GM23338 (cell line): ENCODE data around the gene WDR93. TPM values are rescaled to one million over a fixed set of nuclear protein-coding genes. Genes with fewer than 3 reads are reported as not detected.

Source experiments
- ATAC-seq: fragments of 200-7000 bp; cut with Tn5 transposase; 3 replicates; pipeline ENCODE4 v1.9.1; 2020
- DNase-seq: peaks from one replicate; pipeline ENCODE4 v3.0.0-alpha.2; 2015; ENCODE audit warnings: low spot score
- H2AFZ ChIP-seq: fragments of 200-600 bp; sonication (generic); 2 replicates; pipeline ENCODE4 v1.8.0; 2016; ENCODE audit warnings: antibody characterized with exemption, mild to moderate bottlenecking, moderate library complexity
- H3F3A ChIP-seq: fragments of 200-600 bp; sonication (generic); replicated peaks from 2 replicates; pipeline ENCODE4 v1.8.0; 2017; ENCODE audit warnings: antibody characterized with exemption, mixed run types, low read depth
- H3K27ac ChIP-seq: fragments of 200-600 bp; sonication (generic); 2 replicates; pipeline ENCODE4 v1.6.1; 2016; ENCODE audit warnings: low read depth
- H3K27me3 ChIP-seq: fragments of 200-600 bp; sonication (generic); 2 replicates; pipeline ENCODE4 v1.8.0; 2016; ENCODE audit warnings: mild to moderate bottlenecking, mixed run types, moderate library complexity; ENCODE audit not compliant: insufficient read depth
- H3K36me3 ChIP-seq: fragments of 200-600 bp; sonication (generic); 2 replicates; pipeline ENCODE4 v1.8.0; 2016; ENCODE audit warnings: mild to moderate bottlenecking; ENCODE audit not compliant: insufficient read depth
- H3K4me1 ChIP-seq: fragments of 200-600 bp; sonication (generic); 2 replicates; pipeline ENCODE4 v1.8.0; 2016; ENCODE audit warnings: mild to moderate bottlenecking, moderate library complexity; ENCODE audit not compliant: insufficient read depth
- H3K4me2 ChIP-seq: fragments of 200-600 bp; sonication (generic); 2 replicates; pipeline ENCODE4 v1.7.1; 2017; ENCODE audit warnings: mixed run types
- H3K4me3 ChIP-seq: fragments of 200-600 bp; sonication (generic); 2 replicates; pipeline ENCODE4 v1.6.1; 2016; ENCODE audit warnings: mixed run types
- H3K79me2 ChIP-seq: fragments of 200-600 bp; sonication (generic); replicated peaks from 2 replicates; pipeline ENCODE4 v1.8.0; 2017; ENCODE audit warnings: mild to moderate bottlenecking; ENCODE audit not compliant: insufficient read depth
- H3K9me2 ChIP-seq: fragments of 200-600 bp; sonication (generic); 2 replicates; pipeline ENCODE4 v1.8.0; 2017; ENCODE audit not compliant: insufficient read depth
- H4K20me1 ChIP-seq: fragments of 200-600 bp; sonication (generic); replicated peaks from 2 replicates; pipeline ENCODE4 v1.8.0; 2017; ENCODE audit warnings: mild to moderate bottlenecking; ENCODE audit not compliant: insufficient read depth
- H3K27ac Mint-ChIP-seq: 2 replicates; pipeline ENCODE4 v1.8.0; 2020; ENCODE audit warnings: inconsistent platforms, mild to moderate bottlenecking, moderate library complexity, mixed read lengths
- H3K27me3 Mint-ChIP-seq: 3 replicates; pipeline ENCODE4 v1.8.0; 2022; ENCODE audit warnings: low read depth, mild to moderate bottlenecking, moderate library complexity, mixed read lengths, inconsistent platforms; ENCODE audit not compliant: insufficient read depth, poor library complexity
- H3K36me3 Mint-ChIP-seq: 3 replicates; pipeline ENCODE4 v1.8.0; 2021; ENCODE audit warnings: low read depth, mild to moderate bottlenecking, inconsistent platforms, moderate library complexity, mixed read lengths
- H3K4me1 Mint-ChIP-seq: 3 replicates; pipeline ENCODE4 v1.8.0; 2020; ENCODE audit warnings: mild to moderate bottlenecking, inconsistent platforms, mixed read lengths
- H3K4me3 Mint-ChIP-seq: 3 replicates; pipeline ENCODE4 v1.8.0; 2021; ENCODE audit warnings: moderate library complexity, mild to moderate bottlenecking, inconsistent platforms, mixed read lengths
- H3K9me3 Mint-ChIP-seq: 3 replicates; pipeline ENCODE4 v1.8.0; 2020; ENCODE audit warnings: moderate library complexity, mild to moderate bottlenecking, inconsistent platforms, mixed read lengths
- CREB1 ChIP-seq: fragments of 250-450 bp; sonication (Bioruptor Pico); IDR thresholded peaks from 2 replicates; pipeline ENCODE4 v1.5.0; 2020; ENCODE audit warnings: low read depth, mild to moderate bottlenecking, moderate library complexity
- ZNF331 ChIP-seq: fragments of 250-450 bp; sonication (Bioruptor Pico); IDR thresholded peaks from 2 replicates; pipeline ENCODE4 v1.5.0; 2020; ENCODE audit warnings: low read depth, mild to moderate bottlenecking, moderate library complexity
- polyA plus RNA-seq: library from polyadenylated mRNA; unstranded; fragments of >200 nt; fragmentation: Nextera tagmentation; extraction: Ambion mirVana; gene quantifications from 2 replicates; pipeline ENCODE4 v1.2.1, GENCODE V29; 2016
- total RNA-seq: library from RNA; depleted of rRNA; stranded (reverse); fragments of >200 nt; shearing (Covaris generic); gene quantifications from 2 replicates; pipeline ENCODE4 v1.2.3, GENCODE V29; 2014
- TF ChIP-seq, protein P1 (sequence below): fragments of 250-450 bp; sonication (Bioruptor Pico); IDR thresholded peaks from 2 replicates; pipeline ENCODE4 v1.5.0; 2020; ENCODE audit warnings: mild to moderate bottlenecking, moderate library complexity
- TF ChIP-seq, protein P2 (sequence below), 2 experiments: fragments of 200-600 bp in 1 of 2; sonication (generic) in 1 of 2; conservative IDR thresholded peaks; 2 replicates each; pipeline versions ENCODE4 v1.5.1 to v1.6.1; 2016 to 2017; ENCODE audit warnings: antibody characterized with exemption in 2 of 2, low read depth in 2 of 2, mild to moderate bottlenecking in 2 of 2, moderate library complexity in 1 of 2

Gene WDR93
- total and polyA plus RNA-seq, 2 experiments from 2014 or later = 0.14 TPM; not detected in 1

DNA sequence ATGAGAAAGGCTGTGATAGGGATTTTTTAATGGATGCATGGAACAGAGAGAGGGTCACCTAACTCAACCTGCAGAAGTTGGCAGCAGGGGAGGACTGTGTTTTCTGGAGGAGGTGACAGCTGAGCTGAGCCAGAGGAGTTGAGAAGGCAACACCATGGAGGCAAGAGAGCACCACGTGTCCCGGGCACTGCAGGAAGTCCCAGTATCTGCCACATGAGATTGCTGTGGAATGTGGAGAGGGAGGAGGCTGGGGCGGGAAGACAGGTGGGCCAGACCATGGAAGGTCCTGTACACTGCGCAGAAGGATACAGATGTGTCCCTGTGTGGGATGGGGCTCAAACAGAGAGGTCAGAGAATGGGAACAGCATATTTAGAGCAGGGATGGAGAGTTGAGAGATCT, 45.2 kb downstream of the WDR93 start (continued):
- TF ChIP-seq, protein P1, sequence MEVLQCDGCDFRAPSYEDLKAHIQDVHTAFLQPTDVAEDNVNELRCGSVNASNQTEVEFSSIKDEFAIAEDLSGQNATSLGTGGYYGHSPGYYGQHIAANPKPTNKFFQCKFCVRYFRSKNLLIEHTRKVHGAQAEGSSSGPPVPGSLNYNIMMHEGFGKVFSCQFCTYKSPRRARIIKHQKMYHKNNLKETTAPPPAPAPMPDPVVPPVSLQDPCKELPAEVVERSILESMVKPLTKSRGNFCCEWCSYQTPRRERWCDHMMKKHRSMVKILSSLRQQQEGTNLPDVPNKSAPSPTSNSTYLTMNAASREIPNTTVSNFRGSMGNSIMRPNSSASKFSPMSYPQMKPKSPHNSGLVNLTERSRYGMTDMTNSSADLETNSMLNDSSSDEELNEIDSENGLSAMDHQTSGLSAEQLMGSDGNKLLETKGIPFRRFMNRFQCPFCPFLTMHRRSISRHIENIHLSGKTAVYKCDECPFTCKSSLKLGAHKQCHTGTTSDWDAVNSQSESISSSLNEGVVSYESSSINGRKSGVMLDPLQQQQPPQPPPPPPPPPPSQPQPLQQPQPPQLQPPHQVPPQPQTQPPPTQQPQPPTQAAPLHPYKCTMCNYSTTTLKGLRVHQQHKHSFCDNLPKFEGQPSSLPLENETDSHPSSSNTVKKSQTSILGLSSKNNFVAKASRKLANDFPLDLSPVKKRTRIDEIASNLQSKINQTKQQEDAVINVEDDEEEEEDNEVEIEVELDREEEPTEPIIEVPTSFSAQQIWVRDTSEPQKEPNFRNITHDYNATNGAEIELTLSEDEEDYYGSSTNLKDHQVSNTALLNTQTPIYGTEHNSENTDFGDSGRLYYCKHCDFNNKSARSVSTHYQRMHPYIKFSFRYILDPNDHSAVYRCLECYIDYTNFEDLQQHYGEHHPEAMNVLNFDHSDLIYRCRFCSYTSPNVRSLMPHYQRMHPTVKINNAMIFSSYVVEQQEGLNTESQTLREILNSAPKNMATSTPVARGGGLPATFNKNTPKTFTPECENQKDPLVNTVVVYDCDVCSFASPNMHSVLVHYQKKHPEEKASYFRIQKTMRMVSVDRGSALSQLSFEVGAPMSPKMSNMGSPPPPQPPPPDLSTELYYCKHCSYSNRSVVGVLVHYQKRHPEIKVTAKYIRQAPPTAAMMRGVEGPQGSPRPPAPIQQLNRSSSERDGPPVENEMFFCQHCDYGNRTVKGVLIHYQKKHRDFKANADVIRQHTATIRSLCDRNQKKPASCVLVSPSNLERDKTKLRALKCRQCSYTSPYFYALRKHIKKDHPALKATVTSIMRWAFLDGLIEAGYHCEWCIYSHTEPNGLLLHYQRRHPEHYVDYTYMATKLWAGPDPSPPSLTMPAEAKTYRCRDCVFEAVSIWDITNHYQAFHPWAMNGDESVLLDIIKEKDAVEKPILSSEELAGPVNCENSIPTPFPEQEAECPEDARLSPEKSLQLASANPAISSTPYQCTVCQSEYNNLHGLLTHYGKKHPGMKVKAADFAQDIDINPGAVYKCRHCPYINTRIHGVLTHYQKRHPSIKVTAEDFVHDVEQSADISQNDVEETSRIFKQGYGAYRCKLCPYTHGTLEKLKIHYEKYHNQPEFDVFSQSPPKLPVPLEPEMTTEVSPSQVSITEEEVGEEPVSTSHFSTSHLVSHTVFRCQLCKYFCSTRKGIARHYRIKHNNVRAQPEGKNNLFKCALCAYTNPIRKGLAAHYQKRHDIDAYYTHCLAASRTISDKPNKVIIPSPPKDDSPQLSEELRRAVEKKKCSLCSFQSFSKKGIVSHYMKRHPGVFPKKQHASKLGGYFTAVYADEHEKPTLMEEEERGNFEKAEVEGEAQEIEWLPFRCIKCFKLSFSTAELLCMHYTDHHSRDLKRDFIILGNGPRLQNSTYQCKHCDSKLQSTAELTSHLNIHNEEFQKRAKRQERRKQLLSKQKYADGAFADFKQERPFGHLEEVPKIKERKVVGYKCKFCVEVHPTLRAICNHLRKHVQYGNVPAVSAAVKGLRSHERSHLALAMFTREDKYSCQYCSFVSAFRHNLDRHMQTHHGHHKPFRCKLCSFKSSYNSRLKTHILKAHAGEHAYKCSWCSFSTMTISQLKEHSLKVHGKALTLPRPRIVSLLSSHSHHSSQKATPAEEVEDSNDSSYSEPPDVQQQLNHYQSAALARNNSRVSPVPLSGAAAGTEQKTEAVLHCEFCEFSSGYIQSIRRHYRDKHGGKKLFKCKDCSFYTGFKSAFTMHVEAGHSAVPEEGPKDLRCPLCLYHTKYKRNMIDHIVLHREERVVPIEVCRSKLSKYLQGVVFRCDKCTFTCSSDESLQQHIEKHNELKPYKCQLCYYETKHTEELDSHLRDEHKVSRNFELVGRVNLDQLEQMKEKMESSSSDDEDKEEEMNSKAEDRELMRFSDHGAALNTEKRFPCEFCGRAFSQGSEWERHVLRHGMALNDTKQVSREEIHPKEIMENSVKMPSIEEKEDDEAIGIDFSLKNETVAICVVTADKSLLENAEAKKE (CRISPR knock-in tag) = no peak
- no peak for TF ChIP-seq CREB1

DNA sequence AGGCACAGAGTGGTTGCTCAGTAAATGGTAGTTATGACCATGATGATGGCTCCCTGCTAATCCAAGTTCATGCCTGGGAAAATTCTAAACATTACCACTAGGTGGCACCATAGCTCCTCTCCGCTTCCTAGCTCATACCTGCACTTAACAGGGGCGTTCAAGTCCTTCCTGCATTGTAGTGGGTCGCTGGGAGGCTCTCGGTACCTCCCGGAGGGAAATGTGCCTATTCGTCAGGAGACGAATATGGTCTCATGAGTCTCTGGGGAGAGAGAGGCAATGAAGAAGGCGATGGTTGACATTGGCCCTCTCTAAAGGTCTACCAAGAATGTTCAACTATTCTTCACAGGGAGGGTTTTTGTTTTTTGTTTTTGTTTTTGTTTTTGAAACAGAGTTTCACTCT, 49.5 kb downstream of the WDR93 start:
- H3K9me2 ChIP-seq = no peaks in the 10 kb centered on the region
- no peaks in the 10 kb centered on the region for H3K36me3 ChIP-seq
- H3K27me3 ChIP-seq = 0 out of 2 replicates have a peak, but pooled peaks cover under 1% of the 10 kb centered on the region
- H2AFZ ChIP-seq = no peak overlapping the region
- no peaks in the 10 kb centered on the region for H3F3A ChIP-seq
- Mint-ChIP-seq H3K36me3 (no peaks in the 10 kb centered on the region), H3K4me1 (no peaks in the 10 kb centered on the region), H3K27me3 (peaks cover 24% of the 10 kb centered on the region), H3K27ac (no peak overlapping the region), H3K4me3 (no peak overlapping the region), H3K9me3 (no peaks in the 10 kb centered on the region)
- no peaks in the 10 kb centered on the region for H3K4me1 ChIP-seq
- no peaks in the 10 kb centered on the region for H3K79me2 ChIP-seq
- H3K4me3 ChIP-seq = no peak overlapping the region
- TF ChIP-seq, protein P2, sequence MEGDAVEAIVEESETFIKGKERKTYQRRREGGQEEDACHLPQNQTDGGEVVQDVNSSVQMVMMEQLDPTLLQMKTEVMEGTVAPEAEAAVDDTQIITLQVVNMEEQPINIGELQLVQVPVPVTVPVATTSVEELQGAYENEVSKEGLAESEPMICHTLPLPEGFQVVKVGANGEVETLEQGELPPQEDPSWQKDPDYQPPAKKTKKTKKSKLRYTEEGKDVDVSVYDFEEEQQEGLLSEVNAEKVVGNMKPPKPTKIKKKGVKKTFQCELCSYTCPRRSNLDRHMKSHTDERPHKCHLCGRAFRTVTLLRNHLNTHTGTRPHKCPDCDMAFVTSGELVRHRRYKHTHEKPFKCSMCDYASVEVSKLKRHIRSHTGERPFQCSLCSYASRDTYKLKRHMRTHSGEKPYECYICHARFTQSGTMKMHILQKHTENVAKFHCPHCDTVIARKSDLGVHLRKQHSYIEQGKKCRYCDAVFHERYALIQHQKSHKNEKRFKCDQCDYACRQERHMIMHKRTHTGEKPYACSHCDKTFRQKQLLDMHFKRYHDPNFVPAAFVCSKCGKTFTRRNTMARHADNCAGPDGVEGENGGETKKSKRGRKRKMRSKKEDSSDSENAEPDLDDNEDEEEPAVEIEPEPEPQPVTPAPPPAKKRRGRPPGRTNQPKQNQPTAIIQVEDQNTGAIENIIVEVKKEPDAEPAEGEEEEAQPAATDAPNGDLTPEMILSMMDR (conservative IDR thresholded peaks at IDR 0.05; ENCODE audit: low read depth in 2 of 2) = peak; percentile 86 to 97
- no peak for TF ChIP-seq ZNF331 (CRISPR knock-in tag)
- ATAC-seq (peak; percentile 97), DNase-seq (peak; percentile 90)
- H4K20me1 ChIP-seq = 0 out of 2 replicates have a peak, but pooled peaks cover 5% of the 10 kb centered on the region
- no peak overlapping the region for H3K4me2 ChIP-seq
- no peak overlapping the region for H3K27ac ChIP-seq
